ENCODE measurements around the gene ARID3A. TPM values are rescaled to one million over a fixed set of nuclear protein-coding genes. Genes with fewer than 3 reads are reported as not detected.

Gene ARID3A
- total RNA-seq, 2 donors from 2014 or later: 3.8 to 18.7 TPM

- intact Hi-C loops (cut with DNase I): no loop called here
- 86% methylated on average over 43 of the region's 43 CpGs for WGBS
These were observed 68.1 kb downstream of the ARID3A start for GRCh38 chr19:993831-994393.

DNA sequence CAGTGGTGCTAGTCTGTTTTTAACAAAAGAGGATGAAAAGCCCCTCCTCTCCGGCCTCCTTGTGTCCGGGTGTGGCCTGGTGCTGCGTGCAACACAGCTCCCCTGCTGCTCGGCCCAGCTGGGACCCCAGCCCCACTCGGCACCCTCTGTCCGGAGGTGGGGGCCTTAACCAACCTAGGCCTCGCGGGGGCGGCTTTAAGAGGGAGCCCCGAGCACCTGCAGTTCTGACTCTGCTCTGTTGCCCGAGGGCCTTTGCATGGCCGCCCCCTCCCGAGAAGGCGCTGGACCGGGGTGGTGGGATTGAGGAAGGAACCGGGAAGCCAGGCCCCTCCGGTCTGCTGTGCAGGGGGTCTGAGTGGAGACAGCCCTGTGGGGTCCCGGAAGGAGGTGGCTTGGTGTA lies 68.7 kb downstream of the ARID3A start:
- no peaks in the 10 kb centered on the region for H3K4me1 ChIP-seq (replicated peaks)
- H3K36me3 ChIP-seq: peaks cover 0 to 7% of the 10 kb centered on the region in 2 donors
- H3K27ac ChIP-seq: no peak overlapping the region
- peaks cover 10% of the 10 kb centered on the region for H3K27me3 ChIP-seq (replicated peaks; ENCODE audit: insufficient read depth)
- no peaks in the 10 kb centered on the region for H3K9me3 ChIP-seq
- H3K4me3 ChIP-seq: no peak overlapping the region
- intact Hi-C loops (cut with DNase I): no loop called here
- TF ChIP-seq POLR2A (IDR thresholded peaks at IDR 0.05): no peak
- no peak for TF ChIP-seq POLR2AphosphoS5 (IDR thresholded peaks at IDR 0.05)
- TF ChIP-seq, protein P1, sequence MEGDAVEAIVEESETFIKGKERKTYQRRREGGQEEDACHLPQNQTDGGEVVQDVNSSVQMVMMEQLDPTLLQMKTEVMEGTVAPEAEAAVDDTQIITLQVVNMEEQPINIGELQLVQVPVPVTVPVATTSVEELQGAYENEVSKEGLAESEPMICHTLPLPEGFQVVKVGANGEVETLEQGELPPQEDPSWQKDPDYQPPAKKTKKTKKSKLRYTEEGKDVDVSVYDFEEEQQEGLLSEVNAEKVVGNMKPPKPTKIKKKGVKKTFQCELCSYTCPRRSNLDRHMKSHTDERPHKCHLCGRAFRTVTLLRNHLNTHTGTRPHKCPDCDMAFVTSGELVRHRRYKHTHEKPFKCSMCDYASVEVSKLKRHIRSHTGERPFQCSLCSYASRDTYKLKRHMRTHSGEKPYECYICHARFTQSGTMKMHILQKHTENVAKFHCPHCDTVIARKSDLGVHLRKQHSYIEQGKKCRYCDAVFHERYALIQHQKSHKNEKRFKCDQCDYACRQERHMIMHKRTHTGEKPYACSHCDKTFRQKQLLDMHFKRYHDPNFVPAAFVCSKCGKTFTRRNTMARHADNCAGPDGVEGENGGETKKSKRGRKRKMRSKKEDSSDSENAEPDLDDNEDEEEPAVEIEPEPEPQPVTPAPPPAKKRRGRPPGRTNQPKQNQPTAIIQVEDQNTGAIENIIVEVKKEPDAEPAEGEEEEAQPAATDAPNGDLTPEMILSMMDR (IDR thresholded peaks at IDR 0.05): no peak
- no peak for DNase-seq (ENCODE audit: low spot score)
- 88% methylated on average over 17 of the region's 18 CpGs for WGBS

More at GRCh38 chr19:993831-994393, 68.1 kb downstream of the ARID3A start:
- Histone ChIP-seq H3K4me3 (no peak overlapping the region), H3K36me3 (peaks cover 0 to 7% of the 10 kb centered on the region in 2 donors), H3K27ac (no peak overlapping the region), H3K9me3 (no peaks in the 10 kb centered on the region), H3K4me1 (replicated peaks) (no peaks in the 10 kb centered on the region), H3K27me3 (replicated peaks; ENCODE audit: insufficient read depth) (peaks cover 4% of the 10 kb centered on the region)
- TF ChIP-seq POLR2A (IDR thresholded peaks at IDR 0.05) (no peak), POLR2AphosphoS5 (IDR thresholded peaks at IDR 0.05) (no peak)
- TF ChIP-seq, protein P1 (IDR thresholded peaks at IDR 0.05): no peak
- DNase-seq (ENCODE audit: low spot score): no peak

DNA sequence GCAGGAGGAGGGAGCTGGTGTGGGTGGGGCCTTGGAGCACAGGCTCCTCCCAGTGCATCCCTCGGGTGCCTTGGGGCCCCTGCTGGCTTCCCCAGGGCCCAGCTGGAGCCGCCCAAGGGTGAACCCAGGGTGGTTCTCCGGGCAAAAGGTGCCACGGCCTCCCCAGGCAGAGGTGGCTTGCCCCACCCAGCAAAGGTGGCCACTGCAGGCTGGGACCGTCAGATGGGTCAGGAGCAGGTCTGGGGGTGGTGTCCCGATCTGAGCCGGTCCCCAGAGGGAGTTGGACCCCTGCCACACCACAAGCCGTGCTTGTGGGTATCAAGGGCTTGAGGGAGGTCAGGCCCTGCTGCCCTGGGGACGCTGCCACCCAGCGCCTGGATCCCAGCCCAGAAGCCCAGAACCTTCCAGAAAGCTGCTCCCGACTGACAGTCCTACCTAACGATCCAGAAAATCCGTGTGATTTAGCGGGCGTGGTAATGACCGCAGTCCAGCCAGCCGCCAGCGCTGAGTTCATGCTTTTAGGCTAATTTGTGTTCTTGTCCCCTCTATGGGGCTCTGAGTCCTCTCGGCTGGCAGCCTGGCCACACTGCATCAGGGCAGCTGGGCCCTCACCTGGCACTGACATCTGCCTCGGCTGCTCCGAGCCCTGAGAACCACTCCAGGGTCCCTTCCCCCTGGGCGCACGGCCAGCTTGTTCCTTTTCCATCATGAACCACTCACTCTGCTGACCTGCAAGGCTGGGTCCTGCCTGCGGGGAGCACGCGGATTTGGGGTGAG lies 69.4 kb downstream of the ARID3A start:
- no peak overlapping the region for H3K27ac ChIP-seq
- intact Hi-C loops (cut with DNase I): no loop called here
- no peak for DNase-seq (ENCODE audit: low spot score)
- no peaks in the 10 kb centered on the region for H3K9me3 ChIP-seq
- H3K4me3 ChIP-seq: no peak overlapping the region
- H3K27me3 ChIP-seq (replicated peaks; ENCODE audit: insufficient read depth): peaks cover 11% of the 10 kb centered on the region
- WGBS: 78% methylated on average over 25 of the region's 26 CpGs
- peaks cover 0 to 7% of the 10 kb centered on the region in 2 donors for H3K36me3 ChIP-seq
- TF ChIP-seq POLR2A (IDR thresholded peaks at IDR 0.05): no peak
- no peak for TF ChIP-seq POLR2AphosphoS5 (IDR thresholded peaks at IDR 0.05)
- TF ChIP-seq, protein P1 (IDR thresholded peaks at IDR 0.05): no peak
- no peaks in the 10 kb centered on the region for H3K4me1 ChIP-seq (replicated peaks)

- H3K36me3 ChIP-seq: no peaks in the 10 kb centered on the region
- intact Hi-C loops (cut with DNase I): no loop called here
- peaks cover 11% of the 10 kb centered on the region for H3K27me3 ChIP-seq (replicated peaks; ENCODE audit: insufficient read depth)
- TF ChIP-seq, protein P1 (IDR thresholded peaks at IDR 0.05): no peak
- TF ChIP-seq POLR2AphosphoS5 (IDR thresholded peaks at IDR 0.05): no peak
- no peak for TF ChIP-seq POLR2A (IDR thresholded peaks at IDR 0.05)
- no peaks in the 10 kb centered on the region for H3K9me3 ChIP-seq
- peaks cover 6% of the 10 kb centered on the region for H3K4me1 ChIP-seq (replicated peaks)
- H3K27ac ChIP-seq: no peak overlapping the region
- no peak for DNase-seq (ENCODE audit: low spot score)
- H3K4me3 ChIP-seq: no peak overlapping the region
- WGBS: 12% methylated on average over 52 of the region's 64 CpGs
These were observed 70.4 kb downstream of the ARID3A start for GRCh38 chr19:996051-996838.
